Kidney capillary endothelial cell (primary cell): ENCODE results near the gene TUT4.
A peak's percentile ranks its signal among the peaks of the same experiment; 100 is the strongest.

Source experiments
- DNase-seq: peaks from one replicate; pipeline ENCODE4 v3.0.0-alpha.2; 2018; ENCODE audit warnings: low spot score

TUT4 gene

GRCh38 chr1:52463891-52464290 is 89.0 kb downstream of the TUT4 start:
- no peak for DNase-seq

- DNase-seq = no peak
Measured at GRCh38 chr1:52461821-52462220, 91.1 kb downstream of the TUT4 start.

- no peak for DNase-seq
Measured at GRCh38 chr1:52460694-52461093, 92.2 kb downstream of the TUT4 start.

GRCh38 chr1:52455686-52456085 is 97.2 kb downstream of the TUT4 start:
- no peak for DNase-seq

- no peak for DNase-seq
Measured at GRCh38 chr1:52454779-52455178, 98.1 kb downstream of the TUT4 start.

- DNase-seq = no peak
Measured at GRCh38 chr1:52454127-52454526, 98.8 kb downstream of the TUT4 start.

- DNase-seq = no peak
Measured at GRCh38 chr1:52444463-52444862, 108.4 kb downstream of the TUT4 start.

GRCh38 chr1:52439976-52440375 is 112.9 kb downstream of the TUT4 start:
- DNase-seq = no peak

- DNase-seq = no peak
Measured at GRCh38 chr1:52436817-52437216, 116.1 kb downstream of the TUT4 start.

GRCh38 chr1:52435650-52436049 is 117.2 kb downstream of the TUT4 start:
- DNase-seq = no peak

GRCh38 chr1:52435211-52435610 is 117.7 kb downstream of the TUT4 start:
- DNase-seq = no peak

GRCh38 chr1:52432807-52433206 is 120.1 kb downstream of the TUT4 start:
- no peak for DNase-seq

GRCh38 chr1:52427152-52427551 is 125.7 kb downstream of the TUT4 start:
- no peak for DNase-seq

- DNase-seq = no peak
Measured at GRCh38 chr1:52426371-52426770, 126.5 kb downstream of the TUT4 start.

GRCh38 chr1:52424813-52425212 is 128.1 kb downstream of the TUT4 start:
- no peak for DNase-seq

GRCh38 chr1:52424231-52424636 is 128.7 kb downstream of the TUT4 start:
- DNase-seq = no peak

- DNase-seq = peak; percentile 16
Measured at GRCh38 chr1:52423771-52424170, 129.1 kb downstream of the TUT4 start.

- DNase-seq = no peak
Measured at GRCh38 chr1:52423055-52423454, 129.8 kb downstream of the TUT4 start.

GRCh38 chr1:52420713-52421112 is 132.2 kb downstream of the TUT4 start:
- DNase-seq = no peak

GRCh38 chr1:52416811-52417210 is 136.1 kb downstream of the TUT4 start:
- no peak for DNase-seq

- no peak for DNase-seq
Measured at GRCh38 chr1:52414942-52415341, 137.9 kb downstream of the TUT4 start.

GRCh38 chr1:52413410-52413989 is 139.4 kb downstream of the TUT4 start:
- DNase-seq = no peak

GRCh38 chr1:52404975-52405338 is 147.9 kb downstream of the TUT4 start:
- no peak for DNase-seq

- peak; percentile 97 for DNase-seq
Measured at GRCh38 chr1:52404116-52404974, 148.5 kb downstream of the TUT4 start, which contains the start of the genes ORC1 and PRPF38A. Gene ORC1, minus strand, starts transcription at chr1:52404423. Its CDS starts 2,200 bp downstream, at chr1:52402223. Gene PRPF38A, plus strand, starts transcription at chr1:52404602. Its CDS starts 148 bp downstream, at chr1:52404750.
